Neuronal stem cell (in vitro differentiated cells): ENCODE data around the gene HIPK2.

Experiments
- DNase-seq: peaks from one replicate; pipeline ENCODE4 v3.0.0-alpha.2; 2013; ENCODE audit warnings: low spot score
- H2AFZ ChIP-seq: one replicate; pipeline ENCODE4 v1.6.1; 2013; ENCODE audit warnings: mild to moderate bottlenecking, low read length, inconsistent platforms
- H2AK5ac ChIP-seq: 2 replicates; pipeline ENCODE4 v1.6.1; 2013; ENCODE audit warnings: low read depth, mild to moderate bottlenecking, inconsistent platforms, low read length, moderate library complexity, mixed read lengths
- H2BK120ac ChIP-seq: 2 replicates; pipeline ENCODE4 v1.6.1; 2013; ENCODE audit warnings: low read depth, mild to moderate bottlenecking, inconsistent platforms, low read length, moderate library complexity, mixed read lengths
- H2BK12ac ChIP-seq: one replicate; pipeline ENCODE4 v1.6.1; 2013; ENCODE audit warnings: low read length, inconsistent platforms
- H2BK15ac ChIP-seq: 2 replicates; pipeline ENCODE4 v1.6.1; 2013; ENCODE audit warnings: mild to moderate bottlenecking, low read length, inconsistent platforms, mixed read lengths
- H2BK5ac ChIP-seq: one replicate; pipeline ENCODE4 v1.6.1; 2013; ENCODE audit warnings: inconsistent platforms, mild to moderate bottlenecking, low read length, moderate library complexity
- H3K14ac ChIP-seq: one replicate; pipeline ENCODE4 v1.6.1; 2013; ENCODE audit warnings: low read length, inconsistent platforms
- H3K18ac ChIP-seq: 2 replicates; pipeline ENCODE4 v1.6.1; 2013; ENCODE audit warnings: low read length, inconsistent platforms
- H3K23ac ChIP-seq: 2 replicates; pipeline ENCODE4 v1.6.1; 2013; ENCODE audit warnings: low read depth, mild to moderate bottlenecking, mixed read lengths, low read length, inconsistent platforms; ENCODE audit not compliant: poor library complexity
- H3K27ac ChIP-seq: replicated peaks from 3 replicates; pipeline ENCODE4 v1.5.1; 2013; ENCODE audit warnings: low read length, inconsistent platforms
- H3K27me3 ChIP-seq, 3 experiments: 2 replicates each; pipeline ENCODE4 v1.6.1; 2013; ENCODE audit warnings: low read length in 3 of 3, mild to moderate bottlenecking in 2 of 3, inconsistent platforms in 1 of 3, low read depth in 1 of 3, mixed read lengths in 1 of 3, moderate library complexity in 1 of 3; ENCODE audit not compliant: control insufficient read depth in 3 of 3, insufficient read depth in 3 of 3
- H3K36me3 ChIP-seq, 2 donors: replicated peaks in 1 of 2; 2 replicates each; pipeline ENCODE4 v1.6.1; 2013; ENCODE audit warnings: low read length in 2 of 2; ENCODE audit not compliant: control insufficient read depth in 2 of 2, insufficient read depth in 2 of 2
- H3K4ac ChIP-seq: 2 replicates; pipeline ENCODE4 v1.6.1; 2013; ENCODE audit warnings: inconsistent platforms, mild to moderate bottlenecking, low read length, moderate library complexity
- H3K4me1 ChIP-seq, 2 donors: 1 replicate in 1 of 2; 2 replicates in 1 of 2; pipeline ENCODE4 v1.6.1; 2013; ENCODE audit warnings: low read length in 2 of 2, low read depth in 1 of 2; ENCODE audit not compliant: control insufficient read depth in 2 of 2, insufficient read depth in 1 of 2
- H3K4me2 ChIP-seq: one replicate; pipeline ENCODE4 v1.6.1; 2013; ENCODE audit warnings: mild to moderate bottlenecking, low read length, inconsistent platforms; ENCODE audit not compliant: insufficient read depth, poor library complexity, severe bottlenecking
- H3K4me3 ChIP-seq, 2 donors: 2 replicates each; pipeline ENCODE4 v1.5.1; 2013; ENCODE audit warnings: low read length in 2 of 2, mild to moderate bottlenecking in 2 of 2, inconsistent platforms in 1 of 2, moderate library complexity in 1 of 2
- H3K79me1 ChIP-seq: one replicate; pipeline ENCODE4 v1.6.1; 2013; ENCODE audit warnings: low read depth, mild to moderate bottlenecking, inconsistent platforms, low read length, moderate library complexity
- H3K9ac ChIP-seq: one replicate; pipeline ENCODE4 v1.6.1; 2013; ENCODE audit warnings: mild to moderate bottlenecking, low read depth, low read length, inconsistent platforms; ENCODE audit not compliant: poor library complexity
- H3K9me3 ChIP-seq, 2 donors: replicated peaks in 1 of 2; 2 replicates each; pipeline versions ENCODE3 to v1.6.1; 2013; ENCODE audit warnings: low read length in 2 of 2, mild to moderate bottlenecking in 2 of 2, inconsistent platforms in 1 of 2, low read depth in 1 of 2, mixed read lengths in 1 of 2, moderate library complexity in 1 of 2; ENCODE audit not compliant: control insufficient read depth in 2 of 2, insufficient read depth in 1 of 2
- H4K8ac ChIP-seq: one replicate; pipeline ENCODE4 v1.6.1; 2013; ENCODE audit warnings: low read depth, mild to moderate bottlenecking, inconsistent platforms, low read length, moderate library complexity
- H4K91ac ChIP-seq: one replicate; pipeline ENCODE4 v1.6.1; 2013; ENCODE audit warnings: low read length, low read depth, mild to moderate bottlenecking, inconsistent platforms; ENCODE audit not compliant: poor library complexity
- WGBS, 2 donors: extraction: QIAGEN DNeasy Blood & Tissue Kit; methylation state at CpG; one replicate each; pipeline ENCODE4 v1.1.7; 2013; ENCODE audit warnings: missing lambda C conversion rate in 2 of 2, mixed read lengths in 1 of 2; ENCODE audit not compliant: insufficient read length in 2 of 2, insufficient replicate concordance in 1 of 2; ENCODE audit errors: extremely low coverage in 2 of 2; 5-methylcytosine and 5-hydroxymethylcytosine counted together

The HIPK2 gene

DNA sequence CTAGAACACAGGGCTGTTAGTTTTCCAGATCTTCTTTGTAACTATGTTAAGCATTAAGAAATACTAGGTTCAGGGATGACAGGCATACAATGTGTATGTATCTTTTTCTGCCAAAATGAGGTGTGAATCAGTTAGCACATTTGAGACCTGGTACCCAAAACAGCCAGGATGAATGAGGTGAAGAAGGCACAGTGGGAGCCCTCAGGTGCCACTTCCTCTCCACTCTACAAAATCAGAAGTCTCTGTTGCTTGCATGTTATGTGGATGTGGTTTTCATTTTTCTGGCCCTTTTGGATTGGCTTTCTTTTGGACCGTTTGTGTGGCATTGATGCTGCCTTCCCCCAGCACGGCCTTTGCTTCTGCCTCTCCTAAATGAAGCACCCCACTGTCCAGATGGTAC is 35.9 kb upstream of the HIPK2 start:
- Histone ChIP-seq H2BK12ac (no peak overlapping the region), H2BK15ac (no peak overlapping the region), H3K4me3 (no peak overlapping the region), H4K91ac (no peak overlapping the region), H3K36me3 (no peaks in the 10 kb centered on the region), H3K18ac (no peak overlapping the region), H2BK5ac (no peak overlapping the region), H3K27ac (no peak overlapping the region), H3K4ac (no peak overlapping the region), H3K4me1 (no peaks in the 10 kb centered on the region), H2AK5ac (no peak overlapping the region), H3K14ac (no peak overlapping the region), H3K27me3 (no peaks in the 10 kb centered on the region), H3K4me2 (no peak overlapping the region), H2AFZ (no peak overlapping the region), H3K23ac (no peak overlapping the region), H3K9me3 (peaks cover 0 to 2% of the 10 kb centered on the region in 2 donors), H3K79me1 (no peaks in the 10 kb centered on the region), H2BK120ac (no peak overlapping the region), H3K9ac (no peak overlapping the region), H4K8ac (no peak overlapping the region)
- no CpG with 5 or more reads among the region's 2 CpGs for WGBS, 2 donors
- no peak for DNase-seq

DNA sequence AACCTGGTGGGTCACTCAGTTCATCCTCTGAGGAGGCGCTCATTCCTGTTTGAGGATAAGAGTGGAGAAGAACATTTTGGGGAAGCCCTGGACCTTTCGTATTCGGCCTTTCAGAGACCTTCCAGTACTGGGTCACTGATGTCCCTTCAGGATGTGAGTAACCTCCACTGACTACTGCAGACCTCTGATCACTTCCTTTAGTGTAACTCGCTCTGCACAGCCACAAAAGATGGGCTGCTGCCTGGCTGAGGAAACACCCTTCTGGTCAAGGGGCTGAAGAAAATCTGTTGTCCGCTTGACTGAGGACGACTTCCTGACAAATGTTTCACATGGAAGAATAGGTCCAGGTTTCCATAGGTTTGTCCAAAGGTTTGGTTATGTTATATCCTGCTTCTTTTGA is 35.4 kb upstream of the HIPK2 start:
- no peak overlapping the region for H3K14ac ChIP-seq
- WGBS, 2 donors = no CpG with 5 or more reads among the region's 6 CpGs
- no peak overlapping the region for H2BK15ac ChIP-seq
- no peak for DNase-seq
- H2BK5ac ChIP-seq = no peak overlapping the region
- H4K91ac ChIP-seq = no peak overlapping the region
- no peak overlapping the region for H2AK5ac ChIP-seq
- no peak overlapping the region for H2AFZ ChIP-seq
- H3K23ac ChIP-seq = no peak overlapping the region
- H3K36me3 ChIP-seq = no peaks in the 10 kb centered on the region
- H3K4me1 ChIP-seq = no peaks in the 10 kb centered on the region
- H3K79me1 ChIP-seq = no peaks in the 10 kb centered on the region
- no peak overlapping the region for H3K4ac ChIP-seq
- H2BK120ac ChIP-seq = no peak overlapping the region
- H3K27ac ChIP-seq = no peak overlapping the region
- H3K9me3 ChIP-seq = peaks cover 0 to 2% of the 10 kb centered on the region in 2 donors
- no peak overlapping the region for H2BK12ac ChIP-seq
- H3K18ac ChIP-seq = no peak overlapping the region
- H4K8ac ChIP-seq = no peak overlapping the region
- H3K4me2 ChIP-seq = no peak overlapping the region
- H3K9ac ChIP-seq = no peak overlapping the region
- no peaks in the 10 kb centered on the region for H3K27me3 ChIP-seq
- H3K4me3 ChIP-seq = no peak overlapping the region

DNA sequence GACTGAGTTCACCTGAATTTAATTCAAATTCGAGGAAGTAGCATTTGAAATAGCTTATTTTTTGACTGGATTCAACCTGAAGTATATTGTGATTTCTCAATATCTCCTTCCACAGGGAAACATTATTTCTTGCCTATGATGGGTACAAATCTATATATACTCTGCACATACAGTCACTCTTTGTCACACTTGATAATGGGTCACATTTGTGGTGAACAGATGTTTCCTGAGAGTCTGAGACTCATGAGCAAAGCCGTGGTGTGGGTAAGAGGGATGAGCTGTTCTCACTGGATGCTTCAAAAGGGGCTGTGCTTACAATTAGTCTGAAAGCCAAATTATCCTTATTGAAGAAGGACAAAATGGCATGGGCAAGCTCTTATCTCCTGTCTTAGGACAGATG is 33.3 kb upstream of the HIPK2 start:
- Histone ChIP-seq H4K91ac (no peak overlapping the region), H3K9me3 (no peaks in the 10 kb centered on the region), H4K8ac (no peak overlapping the region), H2AFZ (no peak overlapping the region), H3K4me2 (no peak overlapping the region), H3K9ac (no peak overlapping the region), H2BK12ac (no peak overlapping the region), H3K79me1 (no peaks in the 10 kb centered on the region), H3K23ac (no peak overlapping the region), H3K18ac (no peak overlapping the region), H3K36me3 (no peaks in the 10 kb centered on the region), H3K4me1 (peaks cover 0 to 2% of the 10 kb centered on the region in 2 donors), H2BK15ac (no peak overlapping the region), H3K4me3 (no peak overlapping the region), H3K4ac (no peak overlapping the region), H3K14ac (no peak overlapping the region), H3K27me3 (no peaks in the 10 kb centered on the region), H2BK5ac (no peak overlapping the region), H2AK5ac (no peak overlapping the region), H3K27ac (no peak overlapping the region), H2BK120ac (no peak overlapping the region)
- DNase-seq = no peak
- WGBS, 2 donors = no CpG with 5 or more reads among the region's 2 CpGs

DNA sequence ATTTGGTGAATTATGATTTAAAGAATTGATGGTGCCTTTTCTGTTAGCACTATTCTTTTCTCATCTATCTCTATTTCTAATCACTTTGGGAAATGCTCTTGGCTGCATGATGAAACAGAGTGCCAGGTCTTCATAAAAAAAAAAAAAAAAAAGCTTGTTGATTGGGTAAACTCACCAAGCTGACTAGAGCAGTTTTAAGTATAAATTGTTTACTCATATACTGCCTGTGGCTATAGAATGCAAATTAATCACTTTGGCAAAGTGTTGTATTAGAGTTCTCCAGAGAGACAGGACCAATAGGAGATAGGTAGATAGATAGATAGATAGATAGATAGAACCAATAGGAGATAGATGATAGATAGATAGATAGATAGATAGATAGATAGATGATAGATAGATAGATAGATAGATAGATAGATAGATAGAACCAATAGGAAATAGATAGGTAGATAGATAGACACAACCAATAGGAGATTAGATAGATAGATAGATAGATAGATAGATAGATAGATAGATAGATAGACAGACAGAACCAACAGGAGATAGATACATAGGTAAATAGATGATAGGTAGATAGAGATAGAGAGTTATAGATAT is 31.1 kb upstream of the HIPK2 start:
- Histone ChIP-seq H2AFZ (no peak overlapping the region), H2BK5ac (no peak overlapping the region), H4K91ac (no peak overlapping the region), H3K36me3 (no peaks in the 10 kb centered on the region), H3K4ac (no peak overlapping the region), H2BK15ac (no peak overlapping the region), H3K4me1 (peaks cover 0 to 2% of the 10 kb centered on the region in 2 donors), H2AK5ac (no peak overlapping the region), H3K14ac (no peak overlapping the region), H3K4me2 (no peak overlapping the region), H3K9ac (no peak overlapping the region), H3K27ac (no peak overlapping the region), H3K79me1 (no peaks in the 10 kb centered on the region), H3K23ac (no peak overlapping the region), H2BK12ac (no peak overlapping the region), H3K27me3 (no peaks in the 10 kb centered on the region), H3K18ac (no peak overlapping the region), H2BK120ac (no peak overlapping the region), H3K9me3 (peaks cover 2 to 5% of the 10 kb centered on the region in 2 donors), H3K4me3 (no peak overlapping the region), H4K8ac (no peak overlapping the region)
- DNase-seq = no peak
